Stimulated activated CD8-positive, alpha-beta memory T cell treated with anti-CD3 and anti-CD28 coated beads, Interleukin-12 subunit alpha, Interleukin-12 subunit beta, amount 100 ng/mL, for 24 hours (primary cell): ENCODE measurements around the gene ATG12.

Experiments
- DNase-seq: peaks from one replicate; pipeline ENCODE4 v3.0.0-alpha.2; 2020; ENCODE audit errors: extremely low read depth

The ATG12 gene

DNA sequence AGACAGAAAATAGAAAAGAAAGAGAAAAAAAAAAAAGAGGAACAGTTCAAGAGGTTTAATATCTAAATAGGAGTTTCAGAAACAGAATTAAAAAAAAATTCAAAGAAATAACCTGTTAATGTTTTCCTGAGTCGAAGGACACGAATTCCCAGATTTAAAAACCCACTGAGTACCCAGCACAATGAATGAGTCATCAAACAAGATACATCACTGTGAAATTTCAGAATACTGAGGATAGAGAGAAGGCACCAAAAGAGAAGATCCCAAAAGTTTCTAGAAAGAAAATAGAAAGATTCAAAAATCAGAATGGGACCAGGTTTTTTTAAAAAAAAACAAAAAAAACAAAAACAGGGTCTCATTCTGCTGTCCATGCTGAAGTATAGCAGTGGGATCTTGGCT, 33.7 kb downstream of the ATG12 start:
- DNase-seq, result no peak

DNA sequence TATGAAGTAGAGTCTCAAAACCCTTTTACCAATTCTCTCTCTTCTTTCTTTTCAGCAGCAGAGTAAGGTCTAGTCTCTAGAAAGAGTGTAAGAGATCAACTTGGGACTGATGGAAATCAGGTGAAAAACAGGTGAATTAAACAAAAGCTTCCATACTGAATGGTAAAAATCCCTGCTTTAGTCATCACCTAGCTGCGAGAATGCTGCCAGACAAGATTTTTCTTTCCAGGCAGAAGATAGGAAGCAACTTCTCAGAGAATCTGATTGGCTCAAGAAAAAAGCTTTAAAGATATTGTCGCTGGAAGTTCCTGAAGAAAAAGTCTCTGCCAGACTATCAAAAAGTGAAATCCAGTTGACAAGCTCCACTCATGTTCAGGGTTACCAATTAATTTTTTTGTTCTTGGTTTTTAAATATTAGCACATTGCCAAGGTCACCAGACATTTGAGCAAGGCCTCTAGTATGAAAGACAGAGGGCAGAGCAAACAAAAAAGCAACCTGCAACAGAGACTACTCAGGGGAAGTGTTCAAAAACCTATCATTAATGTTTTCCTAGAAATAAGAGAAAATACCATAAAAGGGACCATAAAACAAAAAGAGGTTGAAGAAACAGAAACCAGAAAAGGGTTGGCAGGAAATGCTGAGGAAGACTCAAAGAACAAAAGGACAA, 34.2 kb downstream of the ATG12 start:
- no peak for DNase-seq

DNA sequence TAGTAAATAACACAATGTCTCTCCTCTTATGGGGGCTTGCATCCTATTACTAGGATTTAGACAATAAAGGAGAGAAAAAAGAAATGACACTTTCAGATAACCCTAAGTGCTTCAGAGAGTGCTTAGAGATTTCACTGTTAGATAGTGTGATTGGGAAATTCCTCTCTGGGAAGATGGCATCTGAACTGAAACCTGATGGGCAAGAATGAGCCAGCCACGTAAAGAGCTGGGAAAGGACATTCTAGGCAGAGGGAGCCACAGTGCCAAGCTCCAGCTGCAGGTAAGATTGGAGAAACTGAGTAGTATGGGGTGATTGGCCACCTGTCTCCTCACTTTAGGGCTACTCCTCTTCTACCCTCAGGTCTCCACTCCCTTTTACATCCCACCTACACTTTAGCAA, 39.4 kb downstream of the ATG12 start:
- no peak for DNase-seq

DNA sequence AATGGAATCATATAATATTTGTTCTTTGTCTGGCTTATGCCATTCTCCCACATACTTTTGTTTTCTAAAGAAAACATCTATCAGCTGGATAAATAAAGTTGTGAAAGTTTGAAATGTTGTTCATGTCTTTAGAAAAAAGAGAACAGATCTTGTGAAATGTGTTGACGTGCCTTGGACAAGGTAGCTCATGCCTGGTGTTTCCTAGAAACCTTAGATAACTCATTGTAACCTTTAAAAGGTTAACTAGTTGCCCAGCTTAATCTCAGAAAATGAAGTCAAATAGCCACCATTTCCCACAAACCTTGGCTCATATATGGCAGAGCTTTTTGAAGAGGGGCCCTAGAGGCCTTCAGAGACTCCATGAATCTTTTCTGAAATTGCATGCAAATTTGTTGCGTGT, 40.2 kb downstream of the ATG12 start:
- no peak for DNase-seq

DNA sequence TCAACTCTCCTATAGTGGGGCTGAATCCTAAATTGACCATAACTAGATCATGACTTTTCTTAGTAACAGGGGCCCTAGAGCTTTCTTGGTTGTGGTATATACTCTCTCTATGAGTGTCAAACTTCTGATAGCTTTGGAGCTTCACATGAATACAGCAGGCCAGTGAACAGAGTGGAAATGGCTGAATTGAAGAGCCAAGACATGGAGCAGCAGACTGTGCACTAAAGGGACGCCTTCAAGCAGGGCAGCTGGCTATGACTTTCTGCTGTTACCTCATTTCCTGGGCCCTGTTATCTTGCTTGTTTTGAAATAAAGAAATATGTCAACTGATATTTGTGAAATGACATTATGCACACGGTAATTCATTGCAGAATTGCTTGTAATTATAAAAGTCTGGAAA, 41.3 kb downstream of the ATG12 start:
- DNase-seq, result no peak

DNA sequence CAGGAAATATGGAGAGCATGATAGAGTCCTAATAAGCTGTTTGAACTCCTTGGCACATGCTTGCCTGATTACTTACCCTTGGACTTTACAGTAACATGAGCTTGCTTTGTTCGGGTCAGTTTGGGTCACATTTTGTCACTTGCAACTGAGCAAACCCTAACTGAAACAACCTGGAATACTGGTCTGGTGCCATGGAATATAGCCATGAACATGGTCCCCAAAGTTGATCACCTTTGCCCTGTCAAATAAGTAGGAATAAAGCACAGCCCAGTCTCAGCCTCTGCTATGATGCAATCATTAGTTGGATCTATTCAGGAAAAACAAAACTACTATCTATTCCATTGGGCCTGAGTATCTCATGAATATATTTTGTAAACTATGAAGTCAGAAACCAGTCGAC, 43.1 kb downstream of the ATG12 start:
- DNase-seq, result no peak

DNA sequence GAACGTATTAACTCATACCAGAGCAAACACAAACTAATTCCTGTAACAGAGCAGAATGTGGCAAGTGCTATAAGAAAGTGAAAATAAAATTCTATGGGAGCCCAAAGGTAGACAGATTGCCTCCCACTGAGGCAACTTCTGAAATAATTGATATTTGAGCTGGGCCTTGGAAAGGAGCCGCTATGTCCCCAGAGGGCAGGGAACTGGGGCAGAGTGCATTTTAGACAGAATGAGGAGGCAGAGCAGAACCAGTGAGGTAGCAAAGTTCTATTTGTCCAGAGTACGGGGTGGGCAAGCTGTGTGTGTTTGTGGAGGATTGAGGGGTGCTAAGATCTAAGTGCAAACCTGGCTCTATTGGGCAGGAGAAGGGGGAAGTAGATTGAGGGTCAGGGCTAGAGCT, 44.7 kb downstream of the ATG12 start:
- DNase-seq, result no peak

DNA sequence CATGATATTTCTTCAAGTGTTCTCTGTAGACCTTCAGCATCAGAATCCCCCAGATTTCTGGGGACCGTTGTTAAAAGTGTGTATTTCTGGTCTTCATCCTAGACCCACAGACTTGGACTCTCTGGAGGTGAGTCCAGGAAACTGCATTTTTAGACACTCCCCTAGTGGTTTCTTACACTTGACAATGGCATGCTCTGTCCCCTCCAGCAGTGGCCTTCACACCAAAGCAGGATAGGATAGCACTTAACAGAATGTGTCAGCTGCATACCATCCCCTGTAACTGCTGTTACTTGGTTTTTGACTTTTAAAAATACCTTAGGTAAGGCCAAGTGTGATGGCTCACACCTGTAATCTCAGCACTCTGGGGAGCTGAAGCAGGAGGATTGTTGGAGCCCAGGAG, 45.7 kb downstream of the ATG12 start:
- no peak for DNase-seq

DNA sequence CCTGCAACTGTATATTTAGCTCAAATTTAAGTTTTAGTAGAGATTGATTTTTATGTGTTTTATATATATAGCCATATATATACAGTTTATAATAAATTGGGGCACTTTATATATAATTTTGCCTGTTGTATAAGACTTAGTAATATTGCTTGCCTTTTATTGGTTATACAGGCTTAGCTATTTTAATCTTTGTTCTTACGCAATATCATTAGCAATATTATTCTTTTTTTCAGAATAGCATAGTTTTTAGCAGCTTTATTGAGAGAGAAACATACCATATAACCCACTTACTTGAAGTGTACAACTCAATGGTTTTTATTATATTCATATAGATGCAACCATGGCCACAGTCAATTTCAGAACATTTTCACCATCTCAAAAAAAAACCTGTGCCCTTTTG, 52.9 kb downstream of the ATG12 start:
- no peak for DNase-seq

DNA sequence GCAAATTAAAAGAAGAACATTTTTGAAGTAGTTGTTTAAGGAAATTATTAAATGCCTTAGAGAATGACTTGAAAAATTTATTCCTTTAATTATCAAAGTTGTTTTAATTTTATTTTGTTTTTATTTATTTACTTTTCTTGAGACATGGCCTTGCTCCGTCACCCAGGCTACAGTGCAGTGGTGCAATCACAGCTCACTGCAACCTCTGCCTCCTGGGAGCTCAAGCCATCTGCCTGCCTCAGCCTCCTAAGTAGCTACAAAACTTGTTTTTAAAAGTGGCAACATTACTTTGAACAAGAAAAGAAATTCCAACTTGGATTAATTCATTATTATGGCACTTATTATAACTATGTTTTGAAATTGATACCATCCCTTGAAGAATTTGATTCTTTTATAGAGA, 53.9 kb downstream of the ATG12 start:
- DNase-seq, result no peak

DNA sequence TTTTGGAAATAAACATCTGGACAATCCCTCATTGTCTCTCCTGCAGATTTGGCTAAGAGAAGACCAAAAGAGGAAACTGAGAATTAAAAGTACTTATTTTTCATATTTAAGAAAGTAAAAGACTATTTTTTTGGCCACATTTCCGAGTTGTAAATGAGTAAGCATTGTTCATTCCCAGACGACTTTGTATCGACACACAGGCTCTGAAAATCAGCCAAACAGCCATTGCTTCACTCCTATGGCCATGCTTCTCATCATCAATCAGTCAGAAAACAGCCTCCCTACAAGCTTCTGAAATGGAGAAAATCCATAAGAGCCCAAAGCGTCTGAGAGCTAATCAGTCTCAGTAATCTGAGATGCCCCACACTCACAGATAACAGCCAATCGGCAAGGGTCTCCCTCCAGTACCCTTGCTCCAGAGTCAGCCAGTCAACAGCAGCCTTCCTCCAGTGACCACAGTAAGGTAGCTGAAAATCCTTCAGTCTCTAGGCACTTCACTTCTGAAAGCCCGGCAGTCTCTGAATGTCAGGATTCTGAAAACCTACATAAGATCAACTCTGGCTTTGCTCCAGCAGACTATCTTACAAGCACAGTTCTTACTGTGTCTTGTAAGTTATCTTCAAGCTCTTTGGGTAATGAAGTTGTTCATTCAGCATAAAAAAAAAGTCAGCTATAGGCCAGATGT, 55.8 kb downstream of the ATG12 start:
- no peak for DNase-seq

DNA sequence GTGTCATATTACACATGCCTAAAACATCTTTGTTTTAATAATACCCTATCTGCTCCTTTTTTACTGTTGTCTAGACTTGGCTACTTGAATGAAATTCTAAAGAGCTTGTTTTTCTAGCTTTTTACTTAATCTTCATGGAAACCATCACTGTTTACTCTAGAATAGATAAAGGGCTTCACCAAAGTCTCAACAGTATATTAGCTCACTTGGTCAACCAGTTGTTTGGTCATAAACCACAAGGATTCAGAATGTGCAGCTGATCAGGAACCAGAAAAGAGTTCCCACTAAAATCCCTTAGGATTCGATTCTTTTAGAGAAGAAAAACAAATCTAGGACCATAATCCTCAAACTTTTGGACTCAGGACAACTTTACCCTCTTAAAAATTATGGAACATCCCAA, 62.9 kb downstream of the ATG12 start:
- no peak for DNase-seq
